Fibroblast of skin of abdomen (primary cell): ENCODE measurements around the gene ZFHX3.
A peak's percentile ranks its signal among the peaks of the same experiment; 100 is the strongest.

Experiments
- DNase-seq: peaks from one replicate; pipeline ENCODE4 v3.0.0-alpha.2; 2013

The ZFHX3 gene

GRCh38 chr16:72815348-72816318, 232.3 kb downstream of the ZFHX3 start:
- no peak for DNase-seq

GRCh38 chr16:72814226-72814625, 233.7 kb downstream of the ZFHX3 start:
- DNase-seq, result no peak

GRCh38 chr16:72812672-72813071, 235.3 kb downstream of the ZFHX3 start:
- no peak for DNase-seq

DNA sequence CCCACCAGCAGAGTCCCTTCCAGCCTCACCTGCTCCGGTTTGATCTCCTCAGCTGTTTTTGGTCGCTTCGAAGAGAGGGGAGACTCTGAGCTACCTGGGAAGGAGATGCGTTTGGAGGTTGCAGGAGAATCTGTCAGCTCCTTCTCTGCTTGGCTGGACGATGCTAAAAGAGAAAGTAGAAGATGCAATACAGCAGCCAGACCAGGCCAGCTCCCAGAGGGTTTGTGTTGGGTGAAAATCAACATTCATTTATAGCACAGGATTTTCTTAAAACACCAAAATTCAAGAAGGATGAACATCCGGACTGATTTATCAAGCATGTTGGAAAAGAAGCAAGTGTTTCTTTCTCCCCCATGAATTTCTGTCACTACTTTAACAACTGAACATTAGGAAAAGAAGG, 236.1 kb downstream of the ZFHX3 start:
- no peak for DNase-seq

DNA sequence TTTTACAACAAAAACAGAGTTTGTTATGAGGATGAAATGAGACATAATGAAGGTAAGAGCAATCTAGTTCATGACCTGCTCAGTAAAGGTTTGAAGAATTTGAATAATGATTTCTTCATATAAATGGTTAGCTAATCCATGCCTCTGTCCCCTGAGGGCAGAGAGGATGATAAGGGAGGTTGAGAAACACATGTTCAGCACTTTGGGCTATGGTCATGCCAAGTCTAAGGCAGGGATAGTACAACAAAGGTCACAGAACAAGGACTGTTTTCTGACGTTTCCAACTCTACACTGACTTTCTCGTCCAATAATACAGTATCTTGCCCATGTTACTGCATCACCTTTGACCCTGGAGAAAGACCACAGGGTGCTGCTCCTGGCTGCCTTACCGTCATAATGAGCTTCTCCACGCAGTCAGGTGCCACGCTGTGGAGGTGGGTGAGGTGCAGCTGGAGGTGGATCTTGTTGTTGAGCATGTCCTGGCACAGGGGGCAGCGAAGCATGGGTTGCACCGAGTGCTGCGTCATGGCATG, 236.7 kb downstream of the ZFHX3 start:
- DNase-seq, result no peak

GRCh38 chr16:72810480-72810879, 237.4 kb downstream of the ZFHX3 start:
- no peak for DNase-seq

GRCh38 chr16:72809446-72809845, 238.5 kb downstream of the ZFHX3 start:
- DNase-seq, result no peak

DNA sequence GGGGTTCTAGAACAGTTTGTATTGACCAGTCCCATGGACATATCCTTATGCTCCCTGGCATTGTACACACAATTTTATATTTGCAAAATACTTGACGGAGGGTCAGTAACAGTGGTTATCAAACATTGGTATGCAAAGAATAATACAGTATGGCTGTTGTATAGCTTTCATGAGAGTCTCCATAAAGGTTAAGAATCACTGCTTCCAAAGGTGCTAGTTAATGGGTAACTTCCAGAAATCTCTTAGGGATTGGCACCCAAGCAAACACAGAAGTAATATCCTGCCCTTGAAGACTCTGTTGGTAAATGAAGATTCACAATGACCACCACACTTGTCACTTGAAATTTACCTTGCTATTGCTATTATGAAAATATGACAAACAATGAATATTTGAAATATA, 239.2 kb downstream of the ZFHX3 start:
- DNase-seq, result no peak

GRCh38 chr16:72807245-72807644, 240.7 kb downstream of the ZFHX3 start:
- DNase-seq, result no peak

DNA sequence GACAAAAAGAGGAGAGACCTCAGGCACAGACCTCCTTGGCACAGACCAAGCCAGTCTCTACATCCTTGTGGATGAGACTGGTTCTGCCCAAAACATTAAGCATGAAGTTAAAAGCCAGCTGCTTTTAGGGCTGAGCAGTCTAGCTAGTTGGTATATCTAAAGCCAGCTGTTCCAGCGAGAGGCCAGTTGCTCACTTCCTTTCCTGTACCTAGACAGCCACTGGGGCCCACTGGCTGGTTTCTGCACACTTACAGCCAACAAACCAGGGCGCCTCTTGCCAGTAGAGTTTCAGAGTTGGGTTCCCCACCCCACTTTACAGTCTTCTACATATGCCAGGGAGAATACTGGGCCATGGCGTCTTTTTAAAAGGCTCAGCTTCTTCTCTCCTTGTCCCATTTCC, 242.4 kb downstream of the ZFHX3 start:
- DNase-seq, result no peak

- DNase-seq, result no peak
Observed at GRCh38 chr16:72800524-72801161, 247.3 kb downstream of the ZFHX3 start.

GRCh38 chr16:72798264-72798663, 249.7 kb downstream of the ZFHX3 start:
- no peak for DNase-seq

DNA sequence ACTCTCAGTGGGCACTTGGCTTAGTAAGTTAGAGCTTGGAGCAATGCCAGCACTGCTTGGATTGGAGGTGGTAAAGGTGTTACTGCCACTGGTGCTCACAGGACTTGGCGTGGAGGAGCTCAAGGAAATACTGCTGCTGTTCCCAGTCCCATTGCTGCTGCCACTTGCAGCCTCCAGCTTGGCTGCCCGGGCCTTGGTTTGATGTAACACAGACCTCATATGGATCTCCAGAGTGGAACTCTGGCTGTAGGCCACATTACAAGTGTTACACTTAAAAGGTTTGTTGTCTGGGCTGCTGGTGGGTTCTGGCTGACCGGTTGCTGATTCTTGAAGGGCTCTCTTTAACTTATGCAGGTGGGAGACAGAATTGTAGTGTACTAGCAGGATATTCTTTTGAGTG, 250.3 kb downstream of the ZFHX3 start:
- no peak for DNase-seq

DNA sequence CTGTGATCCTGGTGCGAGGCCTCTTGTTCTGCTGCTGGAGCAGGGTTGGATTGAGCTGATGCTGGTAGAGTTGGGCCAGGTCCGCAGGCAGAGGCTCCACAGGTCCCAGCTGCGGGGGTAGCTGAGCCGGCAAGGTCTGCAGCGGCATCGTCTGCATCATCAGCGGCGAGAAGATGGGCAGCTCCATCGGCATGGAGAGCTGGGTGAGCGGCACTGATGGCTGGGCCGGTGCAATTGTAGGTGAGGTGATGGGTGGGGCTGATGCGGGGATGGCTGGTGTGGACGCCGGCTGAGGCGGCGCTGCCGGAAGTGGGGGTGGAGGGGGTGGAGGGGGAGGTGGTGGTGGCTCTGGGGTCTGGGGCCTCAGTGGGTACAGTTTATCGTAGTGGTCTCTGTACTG, 251.7 kb downstream of the ZFHX3 start:
- DNase-seq, result no peak

- no peak for DNase-seq
Observed at GRCh38 chr16:72794986-72795385, 252.9 kb downstream of the ZFHX3 start.

- DNase-seq, result no peak
Observed at GRCh38 chr16:72794319-72794718, 253.6 kb downstream of the ZFHX3 start.

GRCh38 chr16:72793716-72794115, 254.2 kb downstream of the ZFHX3 start:
- no peak for DNase-seq

- no peak for DNase-seq
Observed at GRCh38 chr16:72793017-72793416, 254.9 kb downstream of the ZFHX3 start.

DNA sequence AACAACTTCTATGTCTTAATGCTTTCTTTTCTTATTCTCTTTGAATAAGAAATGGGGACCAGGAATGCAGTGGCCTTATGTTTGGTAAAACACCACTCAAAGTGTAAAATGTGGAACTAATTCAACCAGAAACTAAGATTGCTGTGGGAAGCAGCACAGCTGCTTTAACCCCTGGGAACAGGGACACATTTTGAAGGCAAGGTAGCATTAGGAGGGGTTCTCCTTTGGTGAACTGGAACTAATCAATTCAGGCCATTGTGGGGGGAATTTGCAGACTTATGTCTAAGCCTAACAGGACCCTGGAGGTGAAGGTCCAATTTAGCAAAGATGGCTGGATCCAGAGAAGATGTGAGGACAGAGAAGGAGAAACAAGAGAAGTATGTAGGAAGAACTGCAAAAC, 256.1 kb downstream of the ZFHX3 start:
- no peak for DNase-seq

DNA sequence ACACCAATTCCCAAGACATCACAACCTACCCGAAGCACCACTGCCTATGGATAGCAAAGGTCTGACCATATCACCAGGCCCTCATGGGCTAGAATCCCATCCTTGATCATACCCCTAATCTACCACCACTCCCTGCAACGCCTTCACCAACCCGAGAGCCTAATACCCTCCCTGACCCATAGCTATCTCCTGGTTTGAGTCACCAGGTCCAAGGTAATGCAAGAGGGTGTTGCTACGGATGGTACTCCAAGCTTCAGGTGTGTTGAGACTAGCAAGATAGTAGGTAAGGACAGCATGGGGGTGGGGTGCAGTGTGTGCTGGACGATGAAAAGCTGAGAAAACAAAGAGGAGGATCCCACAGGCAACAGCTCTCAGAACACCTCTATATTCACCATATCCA, 258.0 kb downstream of the ZFHX3 start:
- no peak for DNase-seq

GRCh38 chr16:72789465-72789864, 258.5 kb downstream of the ZFHX3 start:
- DNase-seq, result no peak

- no peak for DNase-seq
Observed at GRCh38 chr16:72788269-72788809, 259.6 kb downstream of the ZFHX3 start.

DNA sequence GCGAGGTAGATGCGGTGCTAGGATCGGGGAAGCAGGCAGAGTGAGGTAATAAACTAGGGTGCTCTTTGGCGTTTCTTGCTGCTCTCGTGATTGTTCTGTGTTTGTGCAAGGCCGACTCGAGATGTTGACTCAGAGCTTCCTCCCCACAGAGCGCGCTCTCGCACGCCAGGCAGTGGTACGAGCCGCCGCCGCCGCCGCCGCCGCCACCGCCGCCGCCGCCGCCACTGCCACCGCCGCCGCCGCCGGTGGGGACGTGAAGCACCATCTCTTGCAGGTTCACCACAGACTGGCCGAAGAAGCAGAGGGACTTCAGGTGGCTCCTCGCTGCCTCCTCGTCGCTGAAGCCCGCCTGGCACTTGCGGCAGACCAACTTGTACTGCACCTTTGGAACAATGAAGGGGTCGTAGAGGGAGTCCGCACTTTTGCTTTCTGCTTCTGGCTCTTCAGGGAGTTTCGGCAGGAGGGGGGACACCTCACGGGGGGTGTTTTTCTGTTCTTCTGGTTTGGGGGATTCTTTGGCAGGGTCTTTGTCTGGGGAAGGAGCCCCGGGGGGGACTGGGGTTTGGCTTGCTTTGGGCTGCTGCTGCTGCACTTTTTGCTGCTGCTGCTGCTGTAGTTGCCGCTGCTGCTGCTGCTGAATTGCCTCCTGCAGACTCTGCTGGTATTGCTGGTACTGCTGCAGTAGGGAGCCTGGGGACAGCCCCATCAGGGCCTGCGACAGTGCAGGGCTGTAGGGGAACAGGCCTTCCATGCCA, 260.2 kb downstream of the ZFHX3 start:
- peak; percentile 84 for DNase-seq
